ENCODE measurements around the gene PLA2G3. TPM values are rescaled to one million over a fixed set of nuclear protein-coding genes. Genes with fewer than 3 reads are reported as not detected.

Gene PLA2G3
- total RNA-seq, 1 donor from 2014 or later = 1.3 TPM

DNA sequence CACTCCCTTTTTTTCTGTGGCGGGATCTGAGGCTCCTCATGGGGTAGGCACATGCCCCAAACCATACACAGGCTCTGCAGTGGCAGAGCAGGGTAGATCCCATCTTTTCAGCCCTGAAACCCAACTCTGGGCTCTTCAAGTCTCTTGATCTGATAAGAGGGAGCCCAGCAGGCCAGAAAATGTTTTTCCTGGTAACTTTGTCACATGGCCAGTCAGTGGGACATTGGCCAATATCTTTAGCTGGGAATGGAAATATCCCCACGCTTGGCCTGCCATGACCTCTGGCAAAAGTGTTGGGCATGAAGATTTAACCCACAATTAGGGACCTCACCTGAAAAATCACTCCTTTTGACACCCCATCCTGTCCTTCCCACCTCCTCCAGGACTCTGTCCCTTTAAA lies 9.4 kb downstream of the PLA2G3 start:
- H3K27me3 Mint-ChIP-seq (ENCODE audit: unreplicated experiment) = no peaks in the 10 kb centered on the region
- H3K9me3 Mint-ChIP-seq (ENCODE audit: unreplicated experiment) = peaks cover 2% of the 10 kb centered on the region
- TF ChIP-seq, protein P1, sequence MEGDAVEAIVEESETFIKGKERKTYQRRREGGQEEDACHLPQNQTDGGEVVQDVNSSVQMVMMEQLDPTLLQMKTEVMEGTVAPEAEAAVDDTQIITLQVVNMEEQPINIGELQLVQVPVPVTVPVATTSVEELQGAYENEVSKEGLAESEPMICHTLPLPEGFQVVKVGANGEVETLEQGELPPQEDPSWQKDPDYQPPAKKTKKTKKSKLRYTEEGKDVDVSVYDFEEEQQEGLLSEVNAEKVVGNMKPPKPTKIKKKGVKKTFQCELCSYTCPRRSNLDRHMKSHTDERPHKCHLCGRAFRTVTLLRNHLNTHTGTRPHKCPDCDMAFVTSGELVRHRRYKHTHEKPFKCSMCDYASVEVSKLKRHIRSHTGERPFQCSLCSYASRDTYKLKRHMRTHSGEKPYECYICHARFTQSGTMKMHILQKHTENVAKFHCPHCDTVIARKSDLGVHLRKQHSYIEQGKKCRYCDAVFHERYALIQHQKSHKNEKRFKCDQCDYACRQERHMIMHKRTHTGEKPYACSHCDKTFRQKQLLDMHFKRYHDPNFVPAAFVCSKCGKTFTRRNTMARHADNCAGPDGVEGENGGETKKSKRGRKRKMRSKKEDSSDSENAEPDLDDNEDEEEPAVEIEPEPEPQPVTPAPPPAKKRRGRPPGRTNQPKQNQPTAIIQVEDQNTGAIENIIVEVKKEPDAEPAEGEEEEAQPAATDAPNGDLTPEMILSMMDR (IDR thresholded peaks at IDR 0.05; ENCODE audit: partially characterized antibody, unreplicated experiment) = no peak
- H3K27ac Mint-ChIP-seq (ENCODE audit: unreplicated experiment) = no peak overlapping the region
- H3K4me3 Mint-ChIP-seq (ENCODE audit: unreplicated experiment) = no peak overlapping the region
- H3K4me1 Mint-ChIP-seq (ENCODE audit: low read depth, unreplicated experiment) = no peaks in the 10 kb centered on the region
- no peak for DNase-seq
- H3K36me3 Mint-ChIP-seq (ENCODE audit: unreplicated experiment) = peaks cover 5% of the 10 kb centered on the region

DNA sequence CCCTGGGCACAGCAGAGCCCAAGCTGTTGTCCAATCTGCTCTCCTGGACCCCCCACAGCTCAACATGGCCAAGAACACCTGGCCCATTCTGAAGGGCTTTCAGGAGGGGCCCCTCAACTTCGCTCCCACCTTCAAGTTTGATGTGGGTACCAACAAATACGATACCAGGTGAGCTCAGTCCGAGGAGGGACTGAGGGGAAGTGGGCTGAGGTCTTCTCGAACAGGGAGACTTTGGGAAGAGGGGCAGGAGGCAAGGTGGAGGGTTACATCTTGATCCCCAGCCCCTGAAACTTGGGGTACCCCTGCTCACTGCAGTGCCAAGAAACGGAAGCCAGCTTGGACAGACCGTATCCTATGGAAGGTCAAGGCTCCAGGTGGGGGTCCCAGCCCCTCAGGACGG lies 12.2 kb downstream of the PLA2G3 start:
- no peaks in the 10 kb centered on the region for H3K36me3 Mint-ChIP-seq (ENCODE audit: unreplicated experiment)
- no peak for DNase-seq
- H3K27me3 Mint-ChIP-seq (ENCODE audit: unreplicated experiment) = no peaks in the 10 kb centered on the region
- no peak overlapping the region for H3K27ac Mint-ChIP-seq (ENCODE audit: unreplicated experiment)
- H3K4me3 Mint-ChIP-seq (ENCODE audit: unreplicated experiment) = no peak overlapping the region
- H3K4me1 Mint-ChIP-seq (ENCODE audit: low read depth, unreplicated experiment) = peaks cover 4% of the 10 kb centered on the region
- TF ChIP-seq, protein P1 (IDR thresholded peaks at IDR 0.05; ENCODE audit: partially characterized antibody, unreplicated experiment) = no peak
- H3K9me3 Mint-ChIP-seq (ENCODE audit: unreplicated experiment) = peaks cover 3% of the 10 kb centered on the region

DNA sequence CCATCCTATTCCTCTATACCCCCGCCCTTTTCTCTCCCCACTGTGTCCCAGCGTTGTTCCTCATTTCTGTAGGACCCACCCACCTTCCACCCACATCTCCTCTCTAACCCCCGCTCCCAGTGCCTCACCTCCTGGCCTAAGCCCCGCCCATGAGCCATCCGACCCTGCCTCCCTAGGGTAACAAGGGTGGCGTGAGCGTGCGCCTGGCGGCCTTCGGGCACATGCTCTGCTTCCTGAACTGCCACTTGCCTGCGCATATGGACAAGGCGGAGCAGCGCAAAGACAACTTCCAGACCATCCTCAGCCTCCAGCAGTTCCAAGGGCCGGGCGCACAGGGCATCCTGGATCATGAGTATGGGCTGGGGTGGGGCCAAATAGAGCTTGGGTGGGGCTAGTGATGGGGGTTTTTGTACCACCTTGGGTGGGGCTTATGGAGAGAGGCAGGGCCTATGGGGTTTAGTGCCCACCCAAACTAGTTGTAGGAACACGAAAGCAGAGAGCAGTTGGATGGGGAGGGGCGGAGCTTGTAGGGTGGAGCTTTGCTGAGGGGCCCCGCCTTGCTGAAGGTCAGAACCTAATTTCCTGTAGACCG lies 13.0 kb downstream of the PLA2G3 start:
- DNase-seq = no peak
- TF ChIP-seq, protein P1 (IDR thresholded peaks at IDR 0.05; ENCODE audit: partially characterized antibody, unreplicated experiment) = no peak
- Mint-ChIP-seq H3K27ac (ENCODE audit: unreplicated experiment) (no peak overlapping the region), H3K9me3 (ENCODE audit: unreplicated experiment) (peaks cover 3% of the 10 kb centered on the region), H3K36me3 (ENCODE audit: unreplicated experiment) (no peaks in the 10 kb centered on the region), H3K4me1 (ENCODE audit: low read depth, unreplicated experiment) (peaks cover 5% of the 10 kb centered on the region), H3K27me3 (ENCODE audit: unreplicated experiment) (no peaks in the 10 kb centered on the region), H3K4me3 (ENCODE audit: unreplicated experiment) (no peak overlapping the region)

DNA sequence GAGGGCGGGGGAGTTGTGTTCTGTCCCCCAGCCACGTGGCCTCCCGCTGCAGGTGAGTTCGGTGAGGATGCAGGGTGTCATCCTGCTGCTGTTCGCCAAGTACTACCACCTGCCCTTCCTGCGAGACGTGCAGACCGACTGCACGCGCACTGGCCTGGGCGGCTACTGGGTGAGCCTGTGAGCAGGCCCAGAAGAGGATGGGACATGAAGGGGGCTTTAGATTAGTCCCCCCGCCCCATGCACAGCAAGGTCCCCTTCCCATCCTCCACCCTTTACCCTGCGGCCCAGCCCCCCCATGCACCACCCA lies 13.5 kb downstream of the PLA2G3 start:
- H3K36me3 Mint-ChIP-seq (ENCODE audit: unreplicated experiment) = no peaks in the 10 kb centered on the region
- no peak overlapping the region for H3K27ac Mint-ChIP-seq (ENCODE audit: unreplicated experiment)
- DNase-seq = no peak
- no peaks in the 10 kb centered on the region for H3K27me3 Mint-ChIP-seq (ENCODE audit: unreplicated experiment)
- H3K4me1 Mint-ChIP-seq (ENCODE audit: low read depth, unreplicated experiment) = peaks cover 5% of the 10 kb centered on the region
- H3K4me3 Mint-ChIP-seq (ENCODE audit: unreplicated experiment) = no peak overlapping the region
- peaks cover 2% of the 10 kb centered on the region for H3K9me3 Mint-ChIP-seq (ENCODE audit: unreplicated experiment)
- TF ChIP-seq, protein P1 (IDR thresholded peaks at IDR 0.05; ENCODE audit: partially characterized antibody, unreplicated experiment) = no peak

DNA sequence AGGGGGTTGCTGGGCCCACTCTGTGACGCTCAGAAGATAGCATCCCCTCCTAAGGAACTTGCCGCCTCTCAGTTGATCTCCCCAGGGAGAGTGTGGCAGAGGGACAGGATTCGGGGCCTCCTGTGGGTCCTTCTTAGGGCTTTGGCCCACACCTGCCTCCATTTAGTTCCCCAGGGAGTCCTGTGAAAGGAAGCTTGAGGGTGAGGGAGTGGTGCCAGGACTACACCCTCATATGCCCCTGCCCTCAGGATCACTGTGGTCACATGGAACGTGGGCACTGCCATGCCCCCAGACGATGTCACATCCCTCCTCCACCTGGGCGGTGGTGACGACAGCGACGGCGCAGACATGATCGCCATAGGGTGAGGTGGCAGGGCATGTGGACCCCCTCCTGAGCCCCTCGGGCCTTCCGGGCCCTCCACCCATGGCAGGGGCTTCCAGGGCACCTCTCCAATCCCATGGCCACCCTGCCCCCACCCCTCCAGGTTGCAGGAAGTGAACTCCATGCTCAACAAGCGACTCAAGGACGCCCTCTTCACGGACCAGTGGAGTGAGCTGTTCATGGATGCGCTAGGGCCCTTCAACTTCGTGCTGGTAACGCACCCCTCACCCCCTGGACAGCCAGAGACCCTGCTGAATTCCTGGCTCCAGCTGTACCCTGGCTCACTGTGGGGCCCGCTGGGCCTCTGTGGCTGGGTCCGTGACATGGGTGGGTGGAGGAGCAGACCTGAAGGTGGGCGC lies 14.0 kb downstream of the PLA2G3 start:
- TF ChIP-seq, protein P1 (IDR thresholded peaks at IDR 0.05; ENCODE audit: partially characterized antibody, unreplicated experiment) = no peak
- no peaks in the 10 kb centered on the region for H3K36me3 Mint-ChIP-seq (ENCODE audit: unreplicated experiment)
- H3K4me1 Mint-ChIP-seq (ENCODE audit: low read depth, unreplicated experiment) = peaks cover 5% of the 10 kb centered on the region
- peaks cover 2% of the 10 kb centered on the region for H3K27me3 Mint-ChIP-seq (ENCODE audit: unreplicated experiment)
- H3K4me3 Mint-ChIP-seq (ENCODE audit: unreplicated experiment) = no peak overlapping the region
- H3K9me3 Mint-ChIP-seq (ENCODE audit: unreplicated experiment) = peaks cover 4% of the 10 kb centered on the region
- no peak for DNase-seq
- no peak overlapping the region for H3K27ac Mint-ChIP-seq (ENCODE audit: unreplicated experiment)
